T-helper 22 cell (primary cell): ENCODE measurements around the gene KDM4D.
"Not testable (repeated sequence)": the region's sequence is repeated elsewhere in the genome, so short reads cannot be mapped to it uniquely, and the experiment has no call there.

Source experiments
- DNase-seq: peaks from one replicate; pipeline ENCODE4 v3.0.0-alpha.2; 2020; ENCODE audit warnings: low read depth

Gene KDM4D

GRCh38 chr11:94958121-94958696 lies 15.3 kb upstream of the KDM4D start:
- DNase-seq: no peak

- DNase-seq: no peak
Measured at GRCh38 chr11:94959179-94959578, 14.3 kb upstream of the KDM4D start.

GRCh38 chr11:94960488-94960887 lies 13.0 kb upstream of the KDM4D start:
- no peak for DNase-seq

- no peak for DNase-seq
Measured at GRCh38 chr11:94961255-94961654, 12.3 kb upstream of the KDM4D start.

GRCh38 chr11:94964934-94965333 lies 8.6 kb upstream of the KDM4D start:
- no peak for DNase-seq

GRCh38 chr11:94968334-94968958 lies 5.1 kb upstream of the KDM4D start:
- no peak for DNase-seq

- DNase-seq: no peak
Measured at GRCh38 chr11:94972700-94973098, 810 bp upstream of the KDM4D start.

- no peak for DNase-seq
Measured at GRCh38 chr11:94974178-94974577, 669 bp downstream of the KDM4D start.

GRCh38 chr11:94975599-94975998 lies 2.1 kb downstream of the KDM4D start:
- DNase-seq: no peak

- no peak for DNase-seq
Measured at GRCh38 chr11:94987378-94987777, 13.9 kb downstream of the KDM4D start.

- no peak for DNase-seq
Measured at GRCh38 chr11:94988748-94989147, 15.2 kb downstream of the KDM4D start.

- no peak for DNase-seq
Measured at GRCh38 chr11:94993400-94993943, 20.0 kb downstream of the KDM4D start.

- no peak for DNase-seq
Measured at GRCh38 chr11:94997437-94997836, 23.9 kb downstream of the KDM4D start.

- no peak for DNase-seq
Measured at GRCh38 chr11:94998285-94998684, 24.8 kb downstream of the KDM4D start.

GRCh38 chr11:95003716-95004115 lies 30.2 kb downstream of the KDM4D start:
- DNase-seq: no peak

- DNase-seq: no peak
Measured at GRCh38 chr11:95005642-95006041, 32.1 kb downstream of the KDM4D start.

GRCh38 chr11:95011376-95011775 lies 37.9 kb downstream of the KDM4D start:
- no peak for DNase-seq

- DNase-seq: no peak
Measured at GRCh38 chr11:95014184-95014821, 40.8 kb downstream of the KDM4D start.

- DNase-seq: no peak
Measured at GRCh38 chr11:95016139-95016538, 42.6 kb downstream of the KDM4D start.

GRCh38 chr11:95021468-95021867 lies 48.0 kb downstream of the KDM4D start:
- not testable (repeated sequence) for DNase-seq

- DNase-seq: no peak
Measured at GRCh38 chr11:95024958-95025357, 51.4 kb downstream of the KDM4D start, which contains the start of gene KDM4E. KDM4E (plus strand) TSS chr11:95025258; CDS start chr11:95025558, 300 bp downstream.

GRCh38 chr11:95025594-95025993 lies 52.1 kb downstream of the KDM4D start:
- DNase-seq: not testable (repeated sequence)

- DNase-seq: no peak
Measured at GRCh38 chr11:95028357-95028756, 54.8 kb downstream of the KDM4D start.
